Stimulated activated CD4-positive, alpha-beta T cell treated with anti-CD3 and anti-CD28 coated beads, Interleukin-1b, Interleukin-23, amount 100 ng/mL, for 4 hours (primary cell): Measurements from ENCODE around the gene SMLR1.

ENCODE experiments used
- DNase-seq, 2 donors: peaks; one replicate each; pipeline ENCODE4 v3.0.0-alpha.2; 2020; ENCODE audit warnings: low read depth in 2 of 2

SMLR1 gene

GRCh38 chr6:130851026-130851425, 23.8 kb downstream of the SMLR1 start:
- no peak for DNase-seq

- no peak for DNase-seq
These were observed 25.8 kb downstream of the SMLR1 start for GRCh38 chr6:130852844-130853554.

GRCh38 chr6:130853555-130854183, 26.5 kb downstream of the SMLR1 start:
- DNase-seq: no peak

- DNase-seq: no peak
These were observed 30.8 kb downstream of the SMLR1 start for GRCh38 chr6:130858054-130858453.

- DNase-seq: no peak
These were observed 31.4 kb downstream of the SMLR1 start for GRCh38 chr6:130858498-130859160.

- DNase-seq: no peak
These were observed 32.1 kb downstream of the SMLR1 start for GRCh38 chr6:130859161-130859867.

GRCh38 chr6:130862370-130862769, 35.2 kb downstream of the SMLR1 start:
- no peak for DNase-seq

- no peak for DNase-seq
These were observed 36.4 kb downstream of the SMLR1 start for GRCh38 chr6:130863415-130864230.

GRCh38 chr6:130864344-130864743, 37.1 kb downstream of the SMLR1 start:
- DNase-seq: no peak

GRCh38 chr6:130865793-130866192, 38.6 kb downstream of the SMLR1 start:
- no peak for DNase-seq

- no peak for DNase-seq
These were observed 42.5 kb downstream of the SMLR1 start for GRCh38 chr6:130869681-130870080.

- no peak for DNase-seq
These were observed 43.1 kb downstream of the SMLR1 start for GRCh38 chr6:130870179-130870880.

- peak; percentile 63 to 66 for DNase-seq
These were observed 45.3 kb downstream of the SMLR1 start for GRCh38 chr6:130872250-130873095.

GRCh38 chr6:130873746-130874145, 46.5 kb downstream of the SMLR1 start:
- DNase-seq: no peak

- DNase-seq: no peak
These were observed 52.6 kb downstream of the SMLR1 start for GRCh38 chr6:130879826-130880225.

- DNase-seq: no peak
These were observed 55.2 kb downstream of the SMLR1 start for GRCh38 chr6:130882370-130882769.

- peak; percentile 22 to 77 for DNase-seq
These were observed 58.4 kb downstream of the SMLR1 start for GRCh38 chr6:130885392-130886192.
